Caco-2 (cell line): ENCODE results near the gene ZCCHC13. TPM values are rescaled to one million over a fixed set of nuclear protein-coding genes. Genes with fewer than 3 reads are reported as not detected.

Experiments
- BruUV-seq: library from RNA; stranded (reverse); fragments of 400-500 nt; replicated peaks from 2 replicates; lab custom pipeline; 2021; lab: Mats Ljungman, UMichigan
- CTCF ChIA-PET: fragments of 300-600 bp; sonication (Branson Sonifier 250); formaldehyde crosslinking; loops from one replicate; lab custom pipeline; 2022; ENCODE audit warnings: antibody characterized with exemption; lab: Charles Lee
- POLR2A ChIA-PET: fragments of 300-600 bp; sonication (Branson Sonifier 250); formaldehyde crosslinking; loops from one replicate; lab custom pipeline; 2022; ENCODE audit warnings: antibody characterized with exemption; lab: Charles Lee
- DNase-seq, 2 experiments: peaks; one replicate each; pipeline versions ENCODE4 v3.0.0 to v3.0.0-alpha.2; 2020 to 2022
- H3K27me3 ChIP-seq: replicated peaks from 2 replicates; pipeline ENCODE4 v1.6.0; 2011; ENCODE audit warnings: low read length; ENCODE audit not compliant: control insufficient read depth, insufficient read depth
- H3K36me3 ChIP-seq: 2 replicates; pipeline ENCODE4 v1.5.1; 2011; ENCODE audit warnings: low read length; ENCODE audit not compliant: control insufficient read depth, insufficient read depth
- H3K4me1 ChIP-seq: fragments of 250-450 bp; sonication (Bioruptor Pico); 2 replicates; pipeline ENCODE4 v1.5.1; 2020; ENCODE audit warnings: mild to moderate bottlenecking
- H3K4me3 ChIP-seq: 2 replicates; pipeline ENCODE4 v1.5.1; 2011; ENCODE audit warnings: low read depth, mild to moderate bottlenecking, control low read depth, low read length
- H3K9me3 ChIP-seq: fragments of 250-450 bp; sonication (Bioruptor Pico); 2 replicates; pipeline ENCODE4 v1.5.1; 2020; ENCODE audit warnings: mild to moderate bottlenecking, moderate library complexity
- H3K27ac Mint-ChIP-seq: one replicate; pipeline ENCODE4 v1.8.0; 2022; ENCODE audit warnings: mixed read lengths; ENCODE audit not compliant: unreplicated experiment
- H3K27me3 Mint-ChIP-seq: one replicate; pipeline ENCODE4 v1.8.0; 2022; ENCODE audit warnings: mixed read lengths; ENCODE audit not compliant: insufficient read depth, unreplicated experiment
- H3K36me3 Mint-ChIP-seq: one replicate; pipeline ENCODE4 v1.8.0; 2022; ENCODE audit warnings: mild to moderate bottlenecking, mixed read lengths; ENCODE audit not compliant: insufficient read depth, unreplicated experiment
- H3K4me1 Mint-ChIP-seq: one replicate; pipeline ENCODE4 v1.8.0; 2022; ENCODE audit warnings: low read depth, mixed read lengths; ENCODE audit not compliant: unreplicated experiment
- H3K4me3 Mint-ChIP-seq: one replicate; pipeline ENCODE4 v1.8.0; 2022; ENCODE audit warnings: mild to moderate bottlenecking, moderate library complexity, mixed read lengths; ENCODE audit not compliant: unreplicated experiment
- H3K9me3 Mint-ChIP-seq: one replicate; pipeline ENCODE4 v1.8.0; 2022; ENCODE audit warnings: mixed read lengths; ENCODE audit not compliant: unreplicated experiment
- intact Hi-C: fragments of 100-400 bp; cut with micrococcal nuclease; formaldehyde crosslinking; loops from one replicate; pipeline ENCODE4 v1.10.0; 2022; ENCODE audit not compliant: unreplicated experiment
- microRNA-seq: library from miRNA; unstranded; fragments of <30 nt; microRNA quantifications from one replicate; pipeline ENCODE4 v1.2.0, GENCODE V29; 2022
- total RNA-seq: library from RNA; stranded (reverse); gene quantifications from 2 replicates; pipeline ENCODE4 v1.2.3, GENCODE V29; 2022
- TF ChIP-seq, protein P1 (sequence below), 2 experiments: fragments of 200-600 bp in 1 of 2; IDR thresholded peaks; 1 replicate in 1 of 2; 2 replicates in 1 of 2; pipeline versions ENCODE4 v1.5.1 to v1.8.0; 2011 to 2022; ENCODE audit warnings: antibody characterized with exemption in 1 of 2, control low read depth in 1 of 2, inconsistent platforms in 1 of 2, low read depth in 1 of 2, low read length in 1 of 2, mild to moderate bottlenecking in 1 of 2, moderate library complexity in 1 of 2; ENCODE audit not compliant: insufficient read depth in 1 of 2, severe bottlenecking in 1 of 2, unreplicated experiment in 1 of 2

Gene ZCCHC13
- total RNA-seq, 1 experiment from 2014 or later, result not detected

- no peaks in the 10 kb centered on the region for H3K36me3 ChIP-seq
- H3K4me3 ChIP-seq, result no peak overlapping the region
- no peak overlapping the region for H3K4me3 Mint-ChIP-seq
- H3K36me3 Mint-ChIP-seq, result no peaks in the 10 kb centered on the region
- POLR2A ChIA-PET, result no interaction called here
- no peaks in the 10 kb centered on the region for H3K9me3 Mint-ChIP-seq
- intact Hi-C loops, result no loop called here
- no peaks in the 10 kb centered on the region for H3K4me1 Mint-ChIP-seq
- CTCF ChIA-PET, result no interaction called here
- TF ChIP-seq, protein P1, sequence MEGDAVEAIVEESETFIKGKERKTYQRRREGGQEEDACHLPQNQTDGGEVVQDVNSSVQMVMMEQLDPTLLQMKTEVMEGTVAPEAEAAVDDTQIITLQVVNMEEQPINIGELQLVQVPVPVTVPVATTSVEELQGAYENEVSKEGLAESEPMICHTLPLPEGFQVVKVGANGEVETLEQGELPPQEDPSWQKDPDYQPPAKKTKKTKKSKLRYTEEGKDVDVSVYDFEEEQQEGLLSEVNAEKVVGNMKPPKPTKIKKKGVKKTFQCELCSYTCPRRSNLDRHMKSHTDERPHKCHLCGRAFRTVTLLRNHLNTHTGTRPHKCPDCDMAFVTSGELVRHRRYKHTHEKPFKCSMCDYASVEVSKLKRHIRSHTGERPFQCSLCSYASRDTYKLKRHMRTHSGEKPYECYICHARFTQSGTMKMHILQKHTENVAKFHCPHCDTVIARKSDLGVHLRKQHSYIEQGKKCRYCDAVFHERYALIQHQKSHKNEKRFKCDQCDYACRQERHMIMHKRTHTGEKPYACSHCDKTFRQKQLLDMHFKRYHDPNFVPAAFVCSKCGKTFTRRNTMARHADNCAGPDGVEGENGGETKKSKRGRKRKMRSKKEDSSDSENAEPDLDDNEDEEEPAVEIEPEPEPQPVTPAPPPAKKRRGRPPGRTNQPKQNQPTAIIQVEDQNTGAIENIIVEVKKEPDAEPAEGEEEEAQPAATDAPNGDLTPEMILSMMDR (IDR thresholded peaks at IDR 0.05; ENCODE audit: insufficient read depth in 1 of 2, low read depth in 1 of 2, low read length in 1 of 2, severe bottlenecking in 1 of 2, unreplicated experiment in 1 of 2), result no peak
- H3K9me3 ChIP-seq, result no peaks in the 10 kb centered on the region
- DNase-seq, result no peak
- BruUV-seq, result no TSS peak
- H3K27me3 ChIP-seq, result no peaks in the 10 kb centered on the region
- H3K27ac Mint-ChIP-seq, result no peak overlapping the region
- H3K27me3 Mint-ChIP-seq, result no peaks in the 10 kb centered on the region
- no peaks in the 10 kb centered on the region for H3K4me1 ChIP-seq
Observed at GRCh38 chrX:74349387-74349786, 45.4 kb downstream of the ZCCHC13 start.

- POLR2A ChIA-PET, result no interaction called here
- intact Hi-C loops, result no loop called here
Observed at GRCh38 chrX:74351760-74352159, 47.8 kb downstream of the ZCCHC13 start.

GRCh38 chrX:74353984-74354383 is 50.0 kb downstream of the ZCCHC13 start:
- Mint-ChIP-seq H3K4me3 (no peak overlapping the region), H3K27ac (no peak overlapping the region), H3K4me1 (no peaks in the 10 kb centered on the region), H3K9me3 (no peaks in the 10 kb centered on the region), H3K36me3 (no peaks in the 10 kb centered on the region), H3K27me3 (no peaks in the 10 kb centered on the region)
- TF ChIP-seq, protein P1 (IDR thresholded peaks at IDR 0.05; ENCODE audit: insufficient read depth in 1 of 2, low read depth in 1 of 2, low read length in 1 of 2, severe bottlenecking in 1 of 2, unreplicated experiment in 1 of 2), result no peak
- DNase-seq, result no peak
- intact Hi-C loops, result no loop called here
- H3K4me3 ChIP-seq, result no peak overlapping the region
- ChIA-PET POLR2A (no interaction called here), CTCF (no interaction called here)
- no TSS peak for BruUV-seq
- no peaks in the 10 kb centered on the region for H3K9me3 ChIP-seq
- no peaks in the 10 kb centered on the region for H3K27me3 ChIP-seq
- H3K36me3 ChIP-seq, result no peaks in the 10 kb centered on the region
- H3K4me1 ChIP-seq, result no peaks in the 10 kb centered on the region

More at GRCh38 chrX:74351760-74352159, 47.8 kb downstream of the ZCCHC13 start:
- no peak for DNase-seq
- CTCF ChIA-PET, result no interaction called here
- H3K27me3 Mint-ChIP-seq, result no peaks in the 10 kb centered on the region
- H3K4me3 Mint-ChIP-seq, result no peak overlapping the region
- no peaks in the 10 kb centered on the region for H3K9me3 Mint-ChIP-seq
- H3K27ac Mint-ChIP-seq, result no peak overlapping the region
- Histone ChIP-seq H3K4me1 (no peaks in the 10 kb centered on the region), H3K36me3 (no peaks in the 10 kb centered on the region), H3K9me3 (no peaks in the 10 kb centered on the region), H3K4me3 (no peak overlapping the region), H3K27me3 (no peaks in the 10 kb centered on the region)
- no TSS peak for BruUV-seq
- no peaks in the 10 kb centered on the region for H3K36me3 Mint-ChIP-seq
- TF ChIP-seq, protein P1 (IDR thresholded peaks at IDR 0.05; ENCODE audit: insufficient read depth in 1 of 2, low read depth in 1 of 2, low read length in 1 of 2, severe bottlenecking in 1 of 2, unreplicated experiment in 1 of 2), result no peak
- H3K4me1 Mint-ChIP-seq, result no peaks in the 10 kb centered on the region

Small RNA genes within 50 kb of the gene (microRNA-seq; reads per million reads assigned to microRNA genes)
- gene MIR374A (157 reads per million, percentile 74 among the genes with 10 or more reads in this experiment), gene MIR545 (0.56 reads per million)

Other genes starting within 250 kb of the ZCCHC13 start
- 0.34 and 0.58 TPM in 2 replicates for gene SLC16A2, start 117.3 kb downstream of the ZCCHC13 start, total RNA-seq